GM12801 (cell line): ENCODE measurements around the gene NDUFB8.

ENCODE experiments used
- TF ChIP-seq, protein P1 (sequence below): IDR thresholded peaks from one replicate; pipeline ENCODE4 v1.5.1; 2011; ENCODE audit warnings: control low read depth; ENCODE audit not compliant: insufficient read length; ENCODE audit errors: extremely low read depth

NDUFB8 gene

DNA sequence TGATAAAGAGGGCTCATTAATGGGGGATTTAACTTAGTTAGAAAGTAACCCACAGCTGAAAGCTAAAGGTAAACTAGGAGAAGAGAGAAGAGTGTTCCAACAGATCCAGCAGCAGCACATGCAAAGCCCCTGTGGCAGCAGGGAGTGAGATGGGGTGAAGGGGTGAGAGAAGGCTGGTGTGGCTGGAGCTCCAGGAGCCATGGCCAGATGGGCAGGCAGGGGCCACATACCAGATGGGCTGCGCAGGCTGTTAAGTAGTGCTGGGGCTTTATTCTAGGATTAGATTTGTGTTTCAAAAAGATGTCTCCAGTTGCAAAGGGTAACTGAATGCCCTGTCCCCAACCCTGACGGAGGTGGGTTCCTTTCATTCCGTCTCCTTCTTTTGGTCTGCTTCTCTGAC is 39.2 kb upstream of the NDUFB8 start:
- TF ChIP-seq, protein P1, sequence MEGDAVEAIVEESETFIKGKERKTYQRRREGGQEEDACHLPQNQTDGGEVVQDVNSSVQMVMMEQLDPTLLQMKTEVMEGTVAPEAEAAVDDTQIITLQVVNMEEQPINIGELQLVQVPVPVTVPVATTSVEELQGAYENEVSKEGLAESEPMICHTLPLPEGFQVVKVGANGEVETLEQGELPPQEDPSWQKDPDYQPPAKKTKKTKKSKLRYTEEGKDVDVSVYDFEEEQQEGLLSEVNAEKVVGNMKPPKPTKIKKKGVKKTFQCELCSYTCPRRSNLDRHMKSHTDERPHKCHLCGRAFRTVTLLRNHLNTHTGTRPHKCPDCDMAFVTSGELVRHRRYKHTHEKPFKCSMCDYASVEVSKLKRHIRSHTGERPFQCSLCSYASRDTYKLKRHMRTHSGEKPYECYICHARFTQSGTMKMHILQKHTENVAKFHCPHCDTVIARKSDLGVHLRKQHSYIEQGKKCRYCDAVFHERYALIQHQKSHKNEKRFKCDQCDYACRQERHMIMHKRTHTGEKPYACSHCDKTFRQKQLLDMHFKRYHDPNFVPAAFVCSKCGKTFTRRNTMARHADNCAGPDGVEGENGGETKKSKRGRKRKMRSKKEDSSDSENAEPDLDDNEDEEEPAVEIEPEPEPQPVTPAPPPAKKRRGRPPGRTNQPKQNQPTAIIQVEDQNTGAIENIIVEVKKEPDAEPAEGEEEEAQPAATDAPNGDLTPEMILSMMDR: no peak

DNA sequence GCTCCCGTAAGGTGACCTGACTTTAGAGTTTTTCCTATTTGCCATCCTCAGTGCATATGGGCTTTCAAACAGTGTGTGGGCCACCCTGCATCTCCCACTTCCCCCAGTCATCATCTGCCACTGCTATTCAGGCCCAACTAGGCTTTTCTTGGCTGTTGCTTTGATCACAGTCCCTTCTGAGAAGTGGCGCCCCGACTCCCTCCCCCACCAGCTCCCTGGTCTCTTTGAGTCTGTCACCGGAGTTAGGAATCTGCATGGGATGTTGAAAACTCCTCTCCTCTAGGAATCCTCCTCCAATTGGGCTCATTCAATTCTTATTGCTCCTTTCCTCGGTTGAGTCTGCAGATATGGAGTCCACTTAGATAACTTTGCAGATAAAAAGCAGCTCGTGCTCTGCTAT is 38.2 kb upstream of the NDUFB8 start:
- TF ChIP-seq, protein P1: no peak

DNA sequence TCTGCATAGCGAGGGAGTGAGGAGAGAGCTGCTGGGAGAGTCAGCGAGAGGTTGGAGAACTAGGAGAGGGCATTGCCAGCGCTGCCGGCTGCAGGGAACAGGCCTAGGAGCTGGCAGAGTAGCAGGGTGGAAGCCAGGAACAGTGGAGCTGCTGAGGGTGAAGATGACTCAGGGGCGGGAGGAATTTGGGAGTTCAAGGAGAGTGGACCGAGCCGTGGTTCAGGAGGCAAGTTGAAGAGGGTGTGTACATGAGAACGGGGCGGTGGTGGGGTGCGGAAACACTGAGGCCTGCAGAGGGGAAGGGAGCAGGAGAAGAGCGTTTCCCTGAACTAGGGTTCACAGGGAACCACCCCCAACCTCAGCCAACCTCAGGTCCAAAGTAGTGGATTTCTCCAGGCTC is 37.6 kb upstream of the NDUFB8 start:
- TF ChIP-seq, protein P1: no peak

DNA sequence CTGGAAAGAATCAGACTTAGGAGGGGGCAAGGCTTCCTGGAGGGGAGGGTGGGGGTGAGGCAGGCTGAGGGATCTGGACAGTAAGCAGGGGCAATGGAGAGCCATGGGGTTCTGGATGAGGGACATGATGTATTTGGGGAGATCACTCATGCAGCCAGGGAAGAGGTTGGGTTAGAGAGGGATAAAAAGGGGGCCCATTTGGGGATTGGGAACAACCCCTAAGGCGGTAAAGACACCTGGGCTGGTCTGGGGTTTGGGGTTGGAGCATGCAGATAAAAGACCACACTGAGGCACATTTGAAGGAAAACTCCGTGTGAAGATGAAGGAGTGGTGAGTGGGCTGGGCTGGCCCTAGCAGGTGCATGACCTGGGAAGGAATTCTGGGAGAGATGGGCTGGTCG is 36.9 kb upstream of the NDUFB8 start:
- TF ChIP-seq, protein P1: no peak

DNA sequence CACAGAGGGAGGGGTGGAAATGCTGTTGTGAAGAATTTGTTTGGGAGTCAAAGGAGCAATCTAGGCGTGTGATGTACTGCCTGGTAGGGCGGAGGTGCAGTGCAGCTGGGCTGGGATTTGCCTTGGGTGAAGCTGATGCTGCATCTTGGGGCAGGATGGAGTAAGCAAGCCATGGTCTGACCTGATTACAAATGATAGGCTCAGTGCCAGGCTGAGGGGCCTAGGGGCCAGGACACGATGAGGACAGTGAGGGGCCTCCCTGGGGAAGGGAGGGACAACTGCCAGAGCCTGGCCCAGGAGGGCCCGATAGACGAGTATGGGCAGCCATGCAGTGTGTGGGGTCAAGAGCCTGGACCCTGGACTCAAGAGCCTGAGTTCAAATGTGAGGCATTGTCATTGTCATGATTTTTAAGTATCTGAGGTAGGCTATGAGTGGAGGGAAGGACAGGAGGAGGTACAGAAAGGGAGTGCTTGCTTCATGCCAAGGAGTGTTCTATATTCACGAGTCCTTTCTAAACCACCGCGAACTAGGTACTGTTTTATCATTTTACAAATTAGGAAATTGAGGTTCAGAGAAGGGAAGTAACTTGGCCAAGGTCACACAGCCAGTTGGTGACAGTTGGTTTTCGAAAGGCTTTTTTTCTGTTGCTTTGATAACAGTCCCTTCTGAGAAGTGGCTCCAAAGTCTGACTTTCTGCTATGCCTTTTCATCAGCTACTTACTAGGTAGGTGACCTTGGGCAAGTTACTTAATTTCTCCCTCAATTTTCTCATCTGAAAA is 35.7 kb upstream of the NDUFB8 start:
- TF ChIP-seq, protein P1: no peak

DNA sequence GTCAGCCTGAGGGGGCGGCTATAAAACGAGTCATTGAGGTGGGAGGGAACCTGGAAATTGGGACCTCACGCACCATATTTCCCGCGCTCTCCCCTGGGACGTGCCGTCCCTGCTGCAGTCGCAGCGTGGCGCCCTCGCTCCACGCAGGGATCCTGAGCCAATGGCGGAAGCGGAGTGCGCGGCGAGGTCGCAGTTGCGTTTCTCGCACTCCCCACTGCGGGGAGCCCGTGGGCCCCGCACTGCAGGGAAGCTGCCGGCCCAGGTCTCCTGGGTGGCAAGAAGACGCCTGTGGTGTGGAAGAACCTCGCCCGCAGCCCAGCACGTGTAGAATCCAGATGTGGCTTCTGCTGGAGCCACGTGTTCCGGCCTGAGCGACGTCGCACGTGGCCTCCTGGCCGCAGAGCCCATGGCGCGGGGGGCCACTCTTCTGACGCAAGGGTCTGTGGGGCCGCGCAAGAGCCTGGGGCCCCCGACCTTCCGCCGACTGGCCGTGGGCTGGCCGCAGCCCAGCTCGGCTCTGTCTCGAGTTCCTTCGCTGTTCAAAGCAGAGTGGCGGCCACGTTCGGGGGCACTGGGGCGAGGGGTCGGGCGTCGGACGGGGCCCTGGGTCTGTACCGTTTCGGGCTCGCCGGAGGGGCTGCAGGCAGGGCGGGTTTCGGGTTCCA is 32.5 kb upstream of the NDUFB8 start:
- TF ChIP-seq, protein P1: no peak

DNA sequence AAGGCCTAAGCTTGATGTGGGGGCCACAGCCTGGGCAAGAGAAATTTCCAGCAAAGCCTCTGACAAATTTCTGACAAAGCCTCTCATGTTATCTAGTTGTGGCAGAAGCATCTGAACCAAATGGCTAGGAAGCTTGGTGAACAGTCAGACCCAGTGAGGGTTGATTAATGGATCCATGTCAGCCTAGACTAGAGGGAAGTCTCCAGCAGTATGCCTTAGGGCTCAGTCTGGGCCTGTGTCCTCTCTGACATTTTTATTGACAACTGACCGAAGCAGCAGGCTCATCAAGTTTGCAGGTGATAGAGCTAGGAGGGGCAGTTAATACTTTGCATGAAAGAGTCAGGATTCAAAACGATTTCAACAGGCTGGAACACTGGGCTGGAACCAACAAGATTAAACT is 31.3 kb upstream of the NDUFB8 start:
- TF ChIP-seq, protein P1: no peak
